ENCODE results near the gene TBC1D8B. TPM values are rescaled to one million over a fixed set of nuclear protein-coding genes. Genes with fewer than 3 reads are reported as not detected.

Gene TBC1D8B
- total and polyA plus RNA-seq, 9 of the 15 experiments (the other 6 are each of a cell fraction or from before 2014, with no cell fraction given): 0.04 to 0.36 (median 0.10) TPM; not detected in 1

DNA sequence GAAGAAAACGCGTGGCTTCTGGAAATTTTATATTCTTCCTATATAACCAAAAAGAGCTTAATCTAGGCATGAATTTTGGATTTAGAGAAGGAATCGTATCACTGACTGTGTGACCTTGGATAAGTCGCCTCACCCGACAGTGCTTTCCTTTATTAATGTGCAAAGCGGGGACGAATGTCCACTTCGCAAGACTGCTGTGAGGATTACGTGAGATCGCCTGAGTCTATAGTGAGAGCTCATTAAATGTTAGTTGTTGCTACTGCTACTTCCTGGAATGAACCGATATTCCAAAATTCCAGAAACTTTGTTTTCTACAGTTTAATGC, 448 bp upstream of the TBC1D8B start:
- ATAC-seq: peak; percentile 44; the same call in 2 of the 3 replicates
- no TSS peak for BruUV-seq (replicated peaks)
- no peak overlapping the region for H3K9ac ChIP-seq (ENCODE audit: insufficient read depth in 1 of 2, low read depth in 2 of 2, low read length in 2 of 2)
- FAIRE-seq: no peak
- no peaks in the 10 kb centered on the region for H3K36me3 ChIP-seq (ENCODE audit: control insufficient read depth, insufficient read depth, low read length)
- H3K4me1 ChIP-seq (replicated peaks in 1 of 2; ENCODE audit: control insufficient read depth in 2 of 2, insufficient read depth in 2 of 2, low read length in 2 of 2): no peaks in the 10 kb centered on the region
- peaks cover 0 to 6% of the 10 kb centered on the region in 2 experiments; a peak in 2 of 5 replicates for H3K27me3 ChIP-seq (ENCODE audit: control insufficient read depth in 2 of 2, insufficient read depth in 2 of 2, low read length in 2 of 2)
- TF ChIP-seq MED1 (CRISPR knock-in tag; IDR thresholded peaks at IDR 0.05; ENCODE audit: borderline replicate concordance) (no peak), ELF1 (tag; IDR thresholded peaks at IDR 0.05) (peak; percentile 56)
- H3K4me2 ChIP-seq (ENCODE audit: insufficient read depth, low read length): peak overlapping the region; percentile 69
- intact Hi-C loops (cut with micrococcal nuclease) (no loop called here), in situ Hi-C loops (cut with MboI) (no loop called here)
- H4K20me1 ChIP-seq (replicated peaks; ENCODE audit: control insufficient read depth, insufficient read depth, low read length): no peaks in the 10 kb centered on the region
- H3K9me3 ChIP-seq (replicated peaks; ENCODE audit: control insufficient read depth, insufficient read depth, low read depth, low read length): no peaks in the 10 kb centered on the region
- ChIA-PET POLR2A (no interaction called here), CTCF (ENCODE audit: low intra/inter-chr PET ratio) (no interaction called here)
- no peaks in the 10 kb centered on the region for H3K9me1 ChIP-seq (ENCODE audit: control insufficient read depth, insufficient read depth, low read length)
- no peak overlapping the region for H3K27ac ChIP-seq (ENCODE audit: extremely low read depth, low read depth, low read length)
- H3K4me3 ChIP-seq: peak overlapping the region; percentile 31; the same call in 1 of the 2 replicates
- 0% methylated on average over 11 of the region's 11 CpGs for WGBS (ENCODE audit: insufficient coverage, low coverage, missing lambda C conversion rate)
- H2AFZ ChIP-seq (ENCODE audit: low read depth, low read length): peak overlapping the region; percentile 76
- no peaks in the 10 kb centered on the region for H3K79me2 ChIP-seq (ENCODE audit: control insufficient read depth, insufficient read depth, low read length)
- no peak for DNase-seq (ENCODE audit: extremely low read depth in 1 of 4, low spot score in 3 of 4)

- Histone ChIP-seq H3K9me3 (replicated peaks; ENCODE audit: control insufficient read depth, insufficient read depth, low read depth, low read length) (no peaks in the 10 kb centered on the region), H3K9me1 (ENCODE audit: control insufficient read depth, insufficient read depth, low read length) (no peaks in the 10 kb centered on the region), H3K27me3 (ENCODE audit: control insufficient read depth in 2 of 2, insufficient read depth in 2 of 2, low read length in 2 of 2) (no peaks in the 10 kb centered on the region), H2AFZ (ENCODE audit: low read depth, low read length) (no peak overlapping the region), H3K9ac (ENCODE audit: insufficient read depth in 1 of 2, low read depth in 2 of 2, low read length in 2 of 2) (no peak overlapping the region), H3K36me3 (ENCODE audit: control insufficient read depth, insufficient read depth, low read length) (no peaks in the 10 kb centered on the region), H3K4me1 (replicated peaks in 1 of 2; ENCODE audit: control insufficient read depth in 2 of 2, insufficient read depth in 2 of 2, low read length in 2 of 2) (no peaks in the 10 kb centered on the region; a peak in 1 of 5 replicates), H3K27ac (ENCODE audit: extremely low read depth, low read depth, low read length) (no peak overlapping the region), H3K79me2 (ENCODE audit: control insufficient read depth, insufficient read depth, low read length) (no peaks in the 10 kb centered on the region), H3K4me3 (no peak overlapping the region), H4K20me1 (replicated peaks; ENCODE audit: control insufficient read depth, insufficient read depth, low read length) (no peaks in the 10 kb centered on the region), H3K4me2 (ENCODE audit: insufficient read depth, low read length) (no peak overlapping the region)
- ATAC-seq: no peak
- 0% methylated on average over 5 of the region's 7 CpGs for WGBS (ENCODE audit: insufficient coverage, low coverage, missing lambda C conversion rate)
- intact Hi-C loops (cut with micrococcal nuclease) (no loop called here), in situ Hi-C loops (cut with MboI) (no loop called here)
- no TSS peak for BruUV-seq (replicated peaks)
- CTCF ChIA-PET (ENCODE audit: low intra/inter-chr PET ratio): no interaction called here
- POLR2A ChIA-PET: no interaction called here
- no peak for FAIRE-seq
- no peak for DNase-seq (ENCODE audit: extremely low read depth in 1 of 4, low spot score in 3 of 4)
- TF ChIP-seq ARNT (IDR thresholded peaks at IDR 0.05) (no peak), ZNF785 (CRISPR knock-in tag; IDR thresholded peaks at IDR 0.05) (no peak), HBP1 (CRISPR knock-in tag; IDR thresholded peaks at IDR 0.05) (no peak), HDAC6 (IDR thresholded peaks at IDR 0.05; ENCODE audit: low read depth, low read length) (no peak), ETS2 (tag; IDR thresholded peaks at IDR 0.05; ENCODE audit: borderline replicate concordance, poor library complexity, severe bottlenecking) (no peak), SNRNP70 (optimal IDR thresholded peaks at IDR 0.05; ENCODE audit: low read depth, low read length) (no peak), NRF1 (conservative IDR thresholded peaks at IDR 0.05 in 1 of 2, IDR thresholded peaks at IDR 0.05 in 1 of 2) (no peak)
- TF ChIP-seq, protein P1, sequence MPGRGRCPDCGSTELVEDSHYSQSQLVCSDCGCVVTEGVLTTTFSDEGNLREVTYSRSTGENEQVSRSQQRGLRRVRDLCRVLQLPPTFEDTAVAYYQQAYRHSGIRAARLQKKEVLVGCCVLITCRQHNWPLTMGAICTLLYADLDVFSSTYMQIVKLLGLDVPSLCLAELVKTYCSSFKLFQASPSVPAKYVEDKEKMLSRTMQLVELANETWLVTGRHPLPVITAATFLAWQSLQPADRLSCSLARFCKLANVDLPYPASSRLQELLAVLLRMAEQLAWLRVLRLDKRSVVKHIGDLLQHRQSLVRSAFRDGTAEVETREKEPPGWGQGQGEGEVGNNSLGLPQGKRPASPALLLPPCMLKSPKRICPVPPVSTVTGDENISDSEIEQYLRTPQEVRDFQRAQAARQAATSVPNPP (IDR thresholded peaks at IDR 0.05; ENCODE audit: borderline replicate concordance, insufficient read depth, insufficient read length): no peak
Observed at GRCh38 chrX:106811131-106811910, 8.8 kb downstream of the TBC1D8B start.
